ENCODE measurements around the gene SLC25A12.

DNA sequence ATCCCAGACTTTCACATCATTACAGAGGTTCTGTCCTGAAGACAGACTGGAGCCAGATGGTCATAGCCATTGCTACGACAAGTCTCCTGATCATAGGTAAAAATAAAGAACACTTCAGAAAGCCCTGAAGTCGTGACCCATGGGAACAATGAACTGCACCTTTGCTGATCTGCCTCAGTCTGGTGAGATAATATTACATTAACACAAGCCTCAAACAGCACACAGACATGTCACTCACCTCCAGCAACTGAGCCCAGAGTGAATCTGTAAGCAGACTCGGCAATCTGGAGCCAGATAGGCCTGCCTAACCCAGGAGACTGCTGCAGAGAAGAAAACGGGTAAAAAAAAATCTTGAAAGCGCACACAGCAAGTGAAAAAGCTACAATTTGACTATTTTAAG, 79.2 kb downstream of the SLC25A12 start:
- TF ChIP-seq, protein P1, sequence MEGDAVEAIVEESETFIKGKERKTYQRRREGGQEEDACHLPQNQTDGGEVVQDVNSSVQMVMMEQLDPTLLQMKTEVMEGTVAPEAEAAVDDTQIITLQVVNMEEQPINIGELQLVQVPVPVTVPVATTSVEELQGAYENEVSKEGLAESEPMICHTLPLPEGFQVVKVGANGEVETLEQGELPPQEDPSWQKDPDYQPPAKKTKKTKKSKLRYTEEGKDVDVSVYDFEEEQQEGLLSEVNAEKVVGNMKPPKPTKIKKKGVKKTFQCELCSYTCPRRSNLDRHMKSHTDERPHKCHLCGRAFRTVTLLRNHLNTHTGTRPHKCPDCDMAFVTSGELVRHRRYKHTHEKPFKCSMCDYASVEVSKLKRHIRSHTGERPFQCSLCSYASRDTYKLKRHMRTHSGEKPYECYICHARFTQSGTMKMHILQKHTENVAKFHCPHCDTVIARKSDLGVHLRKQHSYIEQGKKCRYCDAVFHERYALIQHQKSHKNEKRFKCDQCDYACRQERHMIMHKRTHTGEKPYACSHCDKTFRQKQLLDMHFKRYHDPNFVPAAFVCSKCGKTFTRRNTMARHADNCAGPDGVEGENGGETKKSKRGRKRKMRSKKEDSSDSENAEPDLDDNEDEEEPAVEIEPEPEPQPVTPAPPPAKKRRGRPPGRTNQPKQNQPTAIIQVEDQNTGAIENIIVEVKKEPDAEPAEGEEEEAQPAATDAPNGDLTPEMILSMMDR (IDR thresholded peaks at IDR 0.05): no peak
- no peak for TF ChIP-seq POLR2A (IDR thresholded peaks at IDR 0.05)
- no peak for TF ChIP-seq POLR2AphosphoS5 (IDR thresholded peaks at IDR 0.05)

Measured in suprapubic skin (tissue), 4 donors.